Testis (tissue), 3 donors: ENCODE results near the gene GPC6. TPM values are rescaled to one million over a fixed set of nuclear protein-coding genes. Genes with fewer than 3 reads are reported as not detected.

Source experiments
- DNase-seq: peaks from one replicate; pipeline ENCODE4 v3.0.0-alpha.2; 2019
- H3K27ac ChIP-seq, 2 donors: fragments of 200-600 bp; sonication (generic); one replicate each; pipeline ENCODE4 v1.5.1; 2019
- H3K27me3 ChIP-seq: fragments of 200-600 bp; sonication (generic); one replicate; pipeline ENCODE4 v1.5.1; 2019
- H3K36me3 ChIP-seq: fragments of 200-600 bp; sonication (generic); one replicate; pipeline ENCODE4 v1.5.1; 2017; ENCODE audit warnings: low read depth; ENCODE audit errors: missing control alignments
- H3K4me1 ChIP-seq: fragments of 200-600 bp; sonication (generic); one replicate; pipeline ENCODE4 v1.5.1; 2019
- H3K4me3 ChIP-seq, 2 donors: fragments of 200-600 bp; sonication (generic); one replicate each; pipeline ENCODE4 v1.5.1; 2017 to 2019
- H3K9me3 ChIP-seq: fragments of 200-600 bp; sonication (generic); one replicate; pipeline ENCODE4 v1.5.1; 2017
- POLR2A ChIP-seq: fragments of 450-650 bp; IDR thresholded peaks from one replicate; pipeline ENCODE4 v1.6.1; 2017; ENCODE audit warnings: antibody characterized with exemption, mild to moderate bottlenecking, moderate library complexity
- WGBS, 2 donors: methylation state at CpG; one replicate each; pipeline ENCODE4 v1.1.5; 2018; 5-methylcytosine and 5-hydroxymethylcytosine counted together
- intact Hi-C: fragments of 100-400 bp; cut with DNase I; formaldehyde crosslinking; loops from one replicate; pipeline ENCODE4 v1.15.1; 2023; ENCODE audit warnings: low total_unique reads
- polyA plus RNA-seq: library from polyadenylated mRNA; stranded (reverse); fragments of 350-450 nt; fragmentation: Illumina TruSeq; extraction: RNeasy Lipid Tissue Mini Kit (QIAGEN cat#74804); gene quantifications from one replicate; pipeline ENCODE4 v1.2.3, GENCODE V29; 2014; ENCODE audit warnings: low read depth, low replicate concordance; ENCODE audit not compliant: insufficient read depth
- total RNA-seq, 2 donors: library from RNA; depleted of rRNA; stranded (reverse); fragments of >200 nt; gene quantifications; one replicate each; pipeline ENCODE4 v1.2.3, GENCODE V29; 2016
- TF ChIP-seq, protein P1 (sequence below), 3 experiments: fragments of 450-650 bp in 2 of 3; fragments of 200-600 bp in 1 of 3; sonication (generic) in 1 of 3; IDR thresholded peaks; one replicate each; pipeline ENCODE4 v1.5.1; 2016 to 2019; ENCODE audit warnings: antibody characterized with exemption in 3 of 3, mild to moderate bottlenecking in 2 of 3, moderate library complexity in 1 of 3

Gene GPC6
- total and polyA plus RNA-seq, 3 donors from 2014 or later = 2.2 to 6.9 (median 4.3) TPM

GRCh38 chr13:94254737-94255136 lies 1028.1 kb downstream of the GPC6 start:
- Histone ChIP-seq H3K4me1 (no peaks in the 10 kb centered on the region), H3K27me3 (no peaks in the 10 kb centered on the region), H3K36me3 (no peaks in the 10 kb centered on the region), H3K9me3 (no peaks in the 10 kb centered on the region), H3K27ac (no peak overlapping the region), H3K4me3 (no peak overlapping the region)
- TF ChIP-seq, protein P1, sequence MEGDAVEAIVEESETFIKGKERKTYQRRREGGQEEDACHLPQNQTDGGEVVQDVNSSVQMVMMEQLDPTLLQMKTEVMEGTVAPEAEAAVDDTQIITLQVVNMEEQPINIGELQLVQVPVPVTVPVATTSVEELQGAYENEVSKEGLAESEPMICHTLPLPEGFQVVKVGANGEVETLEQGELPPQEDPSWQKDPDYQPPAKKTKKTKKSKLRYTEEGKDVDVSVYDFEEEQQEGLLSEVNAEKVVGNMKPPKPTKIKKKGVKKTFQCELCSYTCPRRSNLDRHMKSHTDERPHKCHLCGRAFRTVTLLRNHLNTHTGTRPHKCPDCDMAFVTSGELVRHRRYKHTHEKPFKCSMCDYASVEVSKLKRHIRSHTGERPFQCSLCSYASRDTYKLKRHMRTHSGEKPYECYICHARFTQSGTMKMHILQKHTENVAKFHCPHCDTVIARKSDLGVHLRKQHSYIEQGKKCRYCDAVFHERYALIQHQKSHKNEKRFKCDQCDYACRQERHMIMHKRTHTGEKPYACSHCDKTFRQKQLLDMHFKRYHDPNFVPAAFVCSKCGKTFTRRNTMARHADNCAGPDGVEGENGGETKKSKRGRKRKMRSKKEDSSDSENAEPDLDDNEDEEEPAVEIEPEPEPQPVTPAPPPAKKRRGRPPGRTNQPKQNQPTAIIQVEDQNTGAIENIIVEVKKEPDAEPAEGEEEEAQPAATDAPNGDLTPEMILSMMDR (IDR thresholded peaks at IDR 0.05) = no peak
- no peak for TF ChIP-seq POLR2A
- intact Hi-C loops = no loop called here
- no peak for DNase-seq

DNA sequence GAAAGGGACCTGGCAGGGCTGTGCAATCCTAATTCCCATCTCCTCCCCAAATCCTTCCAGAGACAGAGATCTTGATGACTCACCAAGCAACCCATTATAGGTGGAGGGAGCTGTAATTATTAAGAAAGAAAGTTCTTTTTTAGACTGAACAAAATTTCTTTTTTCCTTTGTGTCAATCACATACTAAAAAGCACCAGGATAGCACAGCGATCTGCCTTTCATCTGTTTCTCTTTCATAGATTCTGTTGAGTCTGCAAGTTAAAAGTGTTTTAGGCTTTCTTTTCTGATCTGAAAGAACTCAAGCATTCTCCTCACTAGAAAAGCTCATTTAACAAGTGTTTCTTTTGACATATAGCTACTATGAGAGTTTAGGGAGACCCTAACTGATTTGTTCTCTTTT lies 1030.1 kb downstream of the GPC6 start:
- H3K9me3 ChIP-seq = no peaks in the 10 kb centered on the region
- no peak overlapping the region for H3K27ac ChIP-seq
- WGBS, 2 donors = 93 to 96% methylated on average over 1 of the region's 1 CpG
- H3K4me1 ChIP-seq = no peaks in the 10 kb centered on the region
- H3K4me3 ChIP-seq = no peak overlapping the region
- DNase-seq = no peak
- no peaks in the 10 kb centered on the region for H3K36me3 ChIP-seq
- intact Hi-C loops = no loop called here
- TF ChIP-seq, protein P1 (IDR thresholded peaks at IDR 0.05) = no peak
- TF ChIP-seq POLR2A = no peak
- H3K27me3 ChIP-seq = no peaks in the 10 kb centered on the region

GRCh38 chr13:94259984-94260383 lies 1033.4 kb downstream of the GPC6 start:
- WGBS, 2 donors = 86 to 87% methylated on average over 1 of the region's 1 CpG
- Histone ChIP-seq H3K36me3 (no peaks in the 10 kb centered on the region), H3K9me3 (no peaks in the 10 kb centered on the region), H3K27me3 (no peaks in the 10 kb centered on the region), H3K27ac (no peak overlapping the region), H3K4me1 (no peaks in the 10 kb centered on the region), H3K4me3 (no peak overlapping the region)
- intact Hi-C loops = no loop called here
- no peak for DNase-seq
- TF ChIP-seq, protein P1 (IDR thresholded peaks at IDR 0.05) = no peak
- TF ChIP-seq POLR2A = no peak

DNA sequence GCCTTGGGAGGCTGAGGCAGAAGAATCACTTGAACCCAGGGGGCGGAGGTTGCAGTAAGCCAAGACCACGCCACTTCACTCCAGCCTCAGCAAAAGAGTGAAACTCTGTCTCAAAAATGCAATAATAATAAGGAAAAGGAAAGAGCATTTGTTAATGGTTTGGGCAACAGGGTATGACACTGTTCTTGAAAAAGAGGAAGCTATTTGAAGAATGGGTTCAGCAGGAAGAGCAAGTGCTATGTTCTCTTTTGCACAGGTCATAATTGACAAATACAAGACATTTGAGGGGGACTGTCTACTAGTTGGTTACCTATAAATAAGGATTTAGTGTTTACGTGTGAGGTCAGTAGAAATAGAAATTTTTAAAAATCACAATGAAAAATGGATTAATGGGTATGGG lies 1034.6 kb downstream of the GPC6 start:
- TF ChIP-seq POLR2A = no peak
- TF ChIP-seq, protein P1 (IDR thresholded peaks at IDR 0.05) = no peak
- Histone ChIP-seq H3K27ac (no peak overlapping the region), H3K9me3 (no peaks in the 10 kb centered on the region), H3K4me1 (no peaks in the 10 kb centered on the region), H3K36me3 (no peaks in the 10 kb centered on the region), H3K4me3 (no peak overlapping the region), H3K27me3 (no peaks in the 10 kb centered on the region)
- intact Hi-C loops = no loop called here
- DNase-seq = no peak
- WGBS, 2 donors = 94 to 95% methylated on average over 3 of the region's 3 CpGs

DNA sequence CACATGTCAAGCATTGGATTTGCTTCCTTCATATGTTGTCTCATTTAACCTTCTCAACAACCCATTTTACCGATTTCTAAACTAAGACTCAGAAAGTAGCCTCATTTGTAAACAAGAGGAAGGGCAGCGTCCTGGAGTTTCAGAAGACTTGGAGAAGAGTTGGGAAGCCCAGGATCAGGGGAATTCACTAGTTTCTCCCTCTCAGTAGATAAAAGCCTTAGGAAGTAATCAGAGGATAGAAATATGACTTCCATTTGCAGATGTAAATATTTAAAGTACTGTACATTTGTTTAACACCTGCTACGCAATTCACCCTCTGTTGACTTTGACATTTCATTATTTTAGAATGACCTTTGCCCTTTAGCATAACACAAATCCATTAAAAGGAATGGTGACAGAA lies 1036.4 kb downstream of the GPC6 start:
- no peak overlapping the region for H3K4me3 ChIP-seq
- no peak overlapping the region for H3K27ac ChIP-seq
- TF ChIP-seq, protein P1 (IDR thresholded peaks at IDR 0.05) = no peak
- TF ChIP-seq POLR2A = no peak
- no peaks in the 10 kb centered on the region for H3K4me1 ChIP-seq
- DNase-seq = no peak
- 95 to 98% methylated on average over 3 of the region's 3 CpGs for WGBS, 2 donors
- intact Hi-C loops = no loop called here
- no peaks in the 10 kb centered on the region for H3K27me3 ChIP-seq
- no peaks in the 10 kb centered on the region for H3K9me3 ChIP-seq
- no peaks in the 10 kb centered on the region for H3K36me3 ChIP-seq
